Measurements from ENCODE around the gene USP15. TPM values are rescaled to one million over a fixed set of nuclear protein-coding genes. Genes with fewer than 3 reads are reported as not detected.
"Not testable (repeated sequence)": the region's sequence is repeated elsewhere in the genome, so short reads cannot be mapped to it uniquely, and the experiment has no call there.

The USP15 gene
- total RNA-seq, 5 donors from 2014 or later (not counting 1 experiment from before 2014, with no cell fraction given): 137 to 256 (median 138) TPM

- ChIA-PET CTCF (interaction anchor here (0.9 to 5.2 kb wide), 8 partner anchors 22 to 363 kb away, joined by 3 to 62 read pairs (median 6); partner anchors contain the start of gene MON2 (in 2 of the 2)), POLR2A (interaction anchor here in 1 of 2 donors (0.5 kb wide), 1 partner anchor 1943 kb away, joined by 3 read pairs; no protein-coding TSS in a partner anchor)
- Histone ChIP-seq H3K27me3 (replicated peaks in 1 of 2; ENCODE audit: control insufficient read depth in 2 of 2, extremely low read depth in 1 of 2, insufficient read depth in 2 of 2, low read length in 1 of 2) (peaks cover 0 to 28% of the 10 kb centered on the region in 2 experiments), H3K4me1 (ENCODE audit: control insufficient read depth in 1 of 2, extremely low read depth in 1 of 2, insufficient read depth in 2 of 2, low read length in 2 of 2) (peaks cover 3 to 19% of the 10 kb centered on the region in 2 experiments), H3K4me3 (ENCODE audit: control insufficient read depth in 1 of 2, extremely low read depth in 1 of 2, low read length in 1 of 2) (peak overlapping the region in 1 of 2 donors; percentile 63), H3K9me3 (no peaks in the 10 kb centered on the region), H3K36me3 (ENCODE audit: control insufficient read depth in 2 of 2, extremely low read depth in 1 of 2, insufficient read depth in 1 of 2, low read length in 1 of 2) (no peaks in the 10 kb centered on the region), H3K27ac (ENCODE audit: low read length) (no peak overlapping the region)
- DNase-seq: peak in 1 of 35 experiments; percentile 1
- Mint-ChIP-seq H3K36me3 (no peaks in the 10 kb centered on the region), H3K4me3 (peak overlapping the region; percentile 74 to 91 (median 76)), H3K27ac (no peak overlapping the region), H3K27me3 (peaks cover 8 to 31% of the 10 kb centered on the region in 2 donors), H3K4me1 (peaks cover 20 to 23% (median 20%) of the 10 kb centered on the region in 3 donors), H3K9me3 (peaks cover 0 to 4% (median 2%) of the 10 kb centered on the region in 3 donors)
- ATAC-seq (replicated peaks in 1 of 4): no peak
- 95% methylated on average over 12 of the region's 12 CpGs for WGBS (ENCODE audit: insufficient coverage)
Observed at GRCh38 chr12:62436164-62436503, 175.9 kb downstream of the USP15 start.

DNA sequence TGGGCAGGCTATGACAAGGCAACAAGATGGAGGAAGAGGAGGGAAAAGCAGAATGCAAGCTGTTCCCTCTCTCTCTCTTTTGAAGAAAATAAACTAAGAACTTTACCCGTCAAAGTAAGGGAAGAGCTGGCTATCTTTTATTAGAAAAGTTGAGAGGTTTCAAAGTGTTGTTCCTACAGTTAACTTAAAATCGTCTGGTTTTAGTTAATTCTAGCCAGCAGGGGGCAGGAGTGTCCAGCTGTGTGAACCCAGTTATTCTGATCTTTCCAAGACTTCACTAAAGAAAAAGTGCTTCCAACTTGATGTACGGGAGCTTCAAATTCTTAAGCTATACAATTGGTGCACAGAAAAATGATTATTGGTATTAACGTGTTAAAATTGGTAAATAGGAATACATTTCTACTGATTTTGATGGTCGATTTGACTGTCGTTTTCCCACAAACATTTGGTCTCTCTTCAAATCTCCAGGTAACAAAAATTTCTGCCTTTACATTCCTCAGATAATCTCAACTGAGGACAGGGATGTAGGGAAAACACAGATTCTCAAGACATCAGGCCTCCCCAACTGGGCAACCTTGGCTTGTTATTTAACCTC is 178.0 kb downstream of the USP15 start:
- POLR2A ChIA-PET: interaction anchor here in 1 of 2 donors (0.7 kb wide), 1 partner anchor 32 kb away, joined by 3 read pairs; no protein-coding TSS in a partner anchor
- no peak for ATAC-seq (replicated peaks in 1 of 4)
- peaks cover 3 to 19% of the 10 kb centered on the region in 2 experiments for H3K4me1 ChIP-seq (ENCODE audit: control insufficient read depth in 1 of 2, extremely low read depth in 1 of 2, insufficient read depth in 2 of 2, low read length in 2 of 2)
- Mint-ChIP-seq H3K27me3 (peaks cover 6 to 29% of the 10 kb centered on the region in 2 donors), H3K4me3 (no peak overlapping the region), H3K36me3 (no peaks in the 10 kb centered on the region), H3K4me1 (peaks cover 20 to 23% (median 20%) of the 10 kb centered on the region in 3 donors), H3K27ac (no peak overlapping the region), H3K9me3 (peaks cover 8 to 23% (median 10%) of the 10 kb centered on the region in 3 donors)
- DNase-seq: peak in 29 of 35 experiments; percentile 8 to 72 (median 34)
- H3K36me3 ChIP-seq (ENCODE audit: control insufficient read depth in 2 of 2, extremely low read depth in 1 of 2, insufficient read depth in 1 of 2, low read length in 1 of 2): no peaks in the 10 kb centered on the region
- WGBS (ENCODE audit: insufficient coverage): 0% methylated on average over 1 of the region's 6 CpGs
- H3K27ac ChIP-seq (ENCODE audit: low read length): no peak overlapping the region
- H3K27me3 ChIP-seq (replicated peaks in 1 of 2; ENCODE audit: control insufficient read depth in 2 of 2, extremely low read depth in 1 of 2, insufficient read depth in 2 of 2, low read length in 1 of 2): peaks cover 0 to 28% of the 10 kb centered on the region in 2 experiments
- CTCF ChIA-PET: interaction anchor here (0.6 to 5.2 kb wide), 25 partner anchors 10 to 375 kb away, joined by 3 to 62 read pairs (median 4); partner anchors contain the start of gene MON2 (in 1 of the 2)
- no peaks in the 10 kb centered on the region for H3K9me3 ChIP-seq
- H3K4me3 ChIP-seq (ENCODE audit: control insufficient read depth in 1 of 2, extremely low read depth in 1 of 2, low read length in 1 of 2): no peak overlapping the region

GRCh38 chr12:62446754-62447452 is 186.7 kb downstream of the USP15 start:
- no peak for ATAC-seq (replicated peaks in 1 of 4)
- no peaks in the 10 kb centered on the region for H3K36me3 ChIP-seq (ENCODE audit: control insufficient read depth in 2 of 2, extremely low read depth in 1 of 2, insufficient read depth in 1 of 2, low read length in 1 of 2)

DNA sequence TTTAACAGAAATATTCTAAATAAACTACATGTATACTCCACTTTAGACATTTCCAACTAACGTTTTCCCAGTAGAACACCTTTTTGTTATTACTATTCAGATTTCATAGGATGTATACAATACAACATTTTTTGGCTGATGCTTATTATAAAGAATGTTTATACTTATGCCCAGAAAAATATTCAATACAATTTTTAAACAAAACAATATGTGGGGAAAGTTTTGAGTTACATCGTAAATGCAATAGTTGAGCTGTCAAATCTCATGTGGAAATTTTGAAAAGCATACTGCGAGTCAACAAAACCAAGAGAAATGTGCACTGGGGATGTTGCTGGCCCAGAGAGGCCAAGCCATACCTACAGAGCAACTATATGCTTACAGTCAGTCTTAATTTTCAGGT is 188.2 kb downstream of the USP15 start:
- no peaks in the 10 kb centered on the region for H3K9me3 ChIP-seq
- peaks cover 0 to 12% (median 5%) of the 10 kb centered on the region in 3 donors for H3K9me3 Mint-ChIP-seq
- ChIA-PET POLR2A (interaction anchor here in 1 of 2 donors (0.7 kb wide), 1 partner anchor 14 kb away, joined by 3 read pairs; no protein-coding TSS in a partner anchor), CTCF (interaction anchor here in 1 of 2 donors (1.4 kb wide), 1 partner anchor 10 kb away, joined by 3 read pairs; no protein-coding TSS in a partner anchor)
- no peaks in the 10 kb centered on the region for H3K4me1 Mint-ChIP-seq
- no peak overlapping the region for H3K27ac Mint-ChIP-seq
- peaks cover 0 to 8% of the 10 kb centered on the region in 2 experiments for H3K27me3 ChIP-seq (replicated peaks in 1 of 2; ENCODE audit: control insufficient read depth in 2 of 2, extremely low read depth in 1 of 2, insufficient read depth in 2 of 2, low read length in 1 of 2)
- H3K27me3 Mint-ChIP-seq: peaks cover 0 to 3% of the 10 kb centered on the region in 2 donors
- no CpG with 5 or more reads among the region's 3 CpGs for WGBS (ENCODE audit: insufficient coverage)
- H3K36me3 Mint-ChIP-seq: no peaks in the 10 kb centered on the region
- H3K27ac ChIP-seq (ENCODE audit: low read length): no peak overlapping the region
- no peak for ATAC-seq (replicated peaks in 1 of 4)
- no peak overlapping the region for H3K4me3 ChIP-seq (ENCODE audit: control insufficient read depth in 1 of 2, extremely low read depth in 1 of 2, low read length in 1 of 2)
- no peak for DNase-seq
- no peak overlapping the region for H3K4me3 Mint-ChIP-seq
- H3K4me1 ChIP-seq (ENCODE audit: control insufficient read depth in 1 of 2, extremely low read depth in 1 of 2, insufficient read depth in 2 of 2, low read length in 2 of 2): no peaks in the 10 kb centered on the region
- no peaks in the 10 kb centered on the region for H3K36me3 ChIP-seq (ENCODE audit: control insufficient read depth in 2 of 2, extremely low read depth in 1 of 2, insufficient read depth in 1 of 2, low read length in 1 of 2)

More at GRCh38 chr12:62446754-62447452, 186.7 kb downstream of the USP15 start:
- CTCF ChIA-PET: no interaction called here
- no peaks in the 10 kb centered on the region for H3K36me3 Mint-ChIP-seq
- POLR2A ChIA-PET: no interaction called here
- peaks cover 0 to 8% of the 10 kb centered on the region in 2 experiments for H3K27me3 ChIP-seq (replicated peaks in 1 of 2; ENCODE audit: control insufficient read depth in 2 of 2, extremely low read depth in 1 of 2, insufficient read depth in 2 of 2, low read length in 1 of 2)
- no peak overlapping the region for H3K4me3 ChIP-seq (ENCODE audit: control insufficient read depth in 1 of 2, extremely low read depth in 1 of 2, low read length in 1 of 2)
- no peaks in the 10 kb centered on the region for H3K9me3 ChIP-seq
- H3K27ac ChIP-seq (ENCODE audit: low read length): no peak overlapping the region
- H3K9me3 Mint-ChIP-seq: peaks cover 7 to 27% (median 8%) of the 10 kb centered on the region in 3 donors
- H3K4me1 Mint-ChIP-seq: no peaks in the 10 kb centered on the region
- no peak overlapping the region for H3K27ac Mint-ChIP-seq
- H3K4me1 ChIP-seq (ENCODE audit: control insufficient read depth in 1 of 2, extremely low read depth in 1 of 2, insufficient read depth in 2 of 2, low read length in 2 of 2): no peaks in the 10 kb centered on the region
- H3K4me3 Mint-ChIP-seq: no peak overlapping the region
- H3K27me3 Mint-ChIP-seq: no peaks in the 10 kb centered on the region
- 100% methylated on average over 1 of the region's 2 CpGs for WGBS (ENCODE audit: insufficient coverage)
- no peak for DNase-seq

DNA sequence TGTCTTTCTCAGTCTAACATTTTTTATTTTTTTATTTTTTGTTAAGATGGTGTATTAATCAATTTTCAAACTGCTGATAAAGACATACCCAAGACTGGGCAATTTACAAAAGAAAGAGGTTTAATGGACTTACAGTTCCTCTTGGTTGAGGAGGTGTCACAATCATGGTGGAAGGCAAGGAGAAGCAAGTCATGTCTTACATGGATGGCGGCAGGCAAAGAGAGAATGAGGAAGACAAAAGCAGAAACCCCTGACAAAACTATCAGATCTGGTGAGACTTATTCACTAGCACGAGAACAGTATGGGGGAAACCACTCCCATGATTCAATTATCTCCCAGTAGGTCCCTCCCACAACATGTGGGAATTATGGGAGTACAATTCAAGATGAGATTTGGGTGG is 195.2 kb downstream of the USP15 start:
- ATAC-seq (replicated peaks in 1 of 4); CTCF ChIA-PET; H3K27me3 ChIP-seq (replicated peaks in 1 of 2; ENCODE audit: control insufficient read depth in 2 of 2, extremely low read depth in 1 of 2, insufficient read depth in 2 of 2, low read length in 1 of 2); H3K4me1 ChIP-seq (ENCODE audit: control insufficient read depth in 1 of 2, extremely low read depth in 1 of 2, insufficient read depth in 2 of 2, low read length in 2 of 2); H3K4me1 Mint-ChIP-seq; H3K27ac ChIP-seq (ENCODE audit: low read length); DNase-seq; H3K36me3 Mint-ChIP-seq; H3K9me3 ChIP-seq; POLR2A ChIA-PET; H3K36me3 ChIP-seq (ENCODE audit: control insufficient read depth in 2 of 2, extremely low read depth in 1 of 2, insufficient read depth in 1 of 2, low read length in 1 of 2); H3K4me3 Mint-ChIP-seq; H3K9me3 Mint-ChIP-seq; H3K27ac Mint-ChIP-seq; H3K4me3 ChIP-seq (ENCODE audit: control insufficient read depth in 1 of 2, extremely low read depth in 1 of 2, low read length in 1 of 2): not testable (repeated sequence)
- H3K27me3 Mint-ChIP-seq: peaks cover 0 to 12% of the 10 kb centered on the region in 2 donors
- WGBS (ENCODE audit: insufficient coverage): no CpG with 5 or more reads among the region's 2 CpGs

DNA sequence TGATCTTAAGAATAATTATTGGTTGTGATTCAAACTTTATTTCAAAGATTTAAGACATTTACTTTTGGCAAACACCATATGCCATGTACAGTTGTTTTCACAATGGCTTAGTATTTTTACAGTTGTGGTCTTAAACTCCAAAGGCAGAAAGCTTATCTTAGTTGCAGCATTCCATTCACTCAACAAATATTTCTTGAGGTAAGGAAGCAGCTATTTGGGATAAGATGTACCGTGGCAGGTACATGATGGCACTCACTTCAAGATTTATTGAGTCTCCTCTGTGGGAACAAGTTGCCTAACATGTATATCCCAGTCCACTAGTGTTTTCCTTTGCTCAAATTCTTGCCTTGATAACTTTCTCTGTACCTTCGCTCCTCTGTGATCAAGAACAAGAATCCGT is 198.4 kb downstream of the USP15 start:
- peaks cover 0 to 6% of the 10 kb centered on the region in 2 experiments for H3K27me3 ChIP-seq (replicated peaks in 1 of 2; ENCODE audit: control insufficient read depth in 2 of 2, extremely low read depth in 1 of 2, insufficient read depth in 2 of 2, low read length in 1 of 2)
- no peak overlapping the region for H3K4me3 Mint-ChIP-seq
- POLR2A ChIA-PET: no interaction called here
- CTCF ChIA-PET: interaction anchor here (0.6 to 1.3 kb wide), 6 partner anchors 14 to 124 kb away, joined by 3 to 6 read pairs (median 4); no protein-coding TSS in a partner anchor
- H3K9me3 ChIP-seq: no peaks in the 10 kb centered on the region
- no peaks in the 10 kb centered on the region for H3K36me3 ChIP-seq (ENCODE audit: control insufficient read depth in 2 of 2, extremely low read depth in 1 of 2, insufficient read depth in 1 of 2, low read length in 1 of 2)
- no peak for ATAC-seq (replicated peaks in 1 of 4)
- DNase-seq: no peak
- no peaks in the 10 kb centered on the region for H3K4me1 ChIP-seq (ENCODE audit: control insufficient read depth in 1 of 2, extremely low read depth in 1 of 2, insufficient read depth in 2 of 2, low read length in 2 of 2)
- H3K4me3 ChIP-seq (ENCODE audit: control insufficient read depth in 1 of 2, extremely low read depth in 1 of 2, low read length in 1 of 2): no peak overlapping the region
- no peaks in the 10 kb centered on the region for H3K36me3 Mint-ChIP-seq
- H3K9me3 Mint-ChIP-seq: peaks cover 3 to 12% (median 5%) of the 10 kb centered on the region in 3 donors
- no peaks in the 10 kb centered on the region for H3K4me1 Mint-ChIP-seq
- 90% methylated on average over 2 of the region's 3 CpGs for WGBS (ENCODE audit: insufficient coverage)
- H3K27me3 Mint-ChIP-seq: peaks cover 0 to 11% of the 10 kb centered on the region in 2 donors
- no peak overlapping the region for H3K27ac ChIP-seq (ENCODE audit: low read length)
- no peak overlapping the region for H3K27ac Mint-ChIP-seq
